GM21723 (cell line): ENCODE data around the gene SRMS.
A peak's percentile ranks its signal among the peaks of the same experiment; 100 is the strongest.

Experiments
- ATAC-seq: cut with Tn5 transposase; IDR thresholded peaks from one replicate; pipeline ENCODE4 v1.9.1; 2021; ENCODE audit warnings: mild to moderate bottlenecking, moderate library complexity; ENCODE audit not compliant: unreplicated experiment

SRMS gene

GRCh38 chr20:63539441-63540370, 7.8 kb downstream of the SRMS start:
- no peak for ATAC-seq

GRCh38 chr20:63539092-63539430, 8.5 kb downstream of the SRMS start:
- ATAC-seq: no peak

- no peak for ATAC-seq
These were observed 9.1 kb downstream of the SRMS start for GRCh38 chr20:63538204-63539091.

DNA sequence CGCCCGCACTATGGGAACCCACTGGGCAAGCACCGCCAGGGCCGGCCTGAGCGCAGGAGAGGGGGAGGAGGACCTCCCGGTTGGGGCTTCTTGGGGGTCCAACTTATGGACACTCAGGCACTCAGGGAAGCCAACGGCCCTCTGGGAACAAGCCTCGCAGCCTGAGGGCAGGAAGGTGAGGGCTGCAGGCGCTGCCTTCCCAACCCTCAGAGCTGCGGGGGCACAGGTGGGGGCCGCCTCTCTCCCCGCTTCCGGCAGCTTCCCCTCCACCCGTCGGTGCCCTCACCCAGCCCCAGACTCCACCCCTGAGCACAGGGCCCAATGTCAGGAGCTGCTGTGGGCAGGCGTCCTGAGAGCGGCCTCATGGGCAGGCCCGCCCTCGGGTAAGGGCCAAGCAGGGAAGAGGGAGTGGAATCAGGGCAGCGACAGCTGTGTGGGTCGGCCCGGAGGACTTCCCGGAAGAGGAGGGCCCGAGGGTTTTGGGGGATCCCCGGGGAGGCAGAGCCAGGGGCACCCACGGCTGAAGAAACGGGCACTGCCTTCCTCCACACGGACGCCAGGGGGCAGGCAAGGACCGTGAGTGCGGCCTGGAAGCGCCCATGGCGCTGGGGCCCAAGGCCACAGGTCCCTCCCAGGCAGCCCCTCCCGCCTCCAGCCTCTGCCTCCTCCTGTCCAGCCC, 9.9 kb downstream of the SRMS start:
- ATAC-seq: peak; percentile 88

DNA sequence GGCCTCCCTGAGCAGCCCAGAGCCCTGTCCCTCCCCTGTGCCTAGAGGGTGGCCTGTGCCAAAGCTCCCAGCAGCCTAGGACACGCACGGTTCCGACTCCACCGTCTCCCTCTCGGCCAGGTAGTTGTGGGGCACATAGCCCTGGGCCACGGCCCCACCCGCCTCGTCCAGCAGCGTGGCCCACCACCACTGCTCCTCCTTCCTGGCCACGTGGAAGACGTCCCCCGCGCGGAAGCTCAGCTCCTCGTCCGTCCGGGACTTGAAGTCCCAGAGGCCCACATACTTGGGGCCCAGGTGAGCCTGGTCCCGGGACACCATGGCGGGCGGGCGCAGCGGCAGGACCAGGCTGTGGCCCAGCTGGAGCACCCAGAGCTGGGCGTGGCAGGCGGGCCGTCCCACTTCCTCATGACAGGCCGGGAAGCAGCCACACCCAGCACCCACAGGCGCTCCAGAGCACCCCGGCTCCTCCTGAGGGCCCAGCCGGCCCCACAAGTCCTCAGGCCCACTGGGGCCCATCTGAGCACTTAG, 10.5 kb downstream of the SRMS start, which contains the start of gene PTK6:
Gene PTK6, minus strand, starts transcription at position 380 of the 528 bp plus-strand sequence. Its CDS starts 62 bp downstream, at position 318.
- ATAC-seq: peak; percentile 30

DNA sequence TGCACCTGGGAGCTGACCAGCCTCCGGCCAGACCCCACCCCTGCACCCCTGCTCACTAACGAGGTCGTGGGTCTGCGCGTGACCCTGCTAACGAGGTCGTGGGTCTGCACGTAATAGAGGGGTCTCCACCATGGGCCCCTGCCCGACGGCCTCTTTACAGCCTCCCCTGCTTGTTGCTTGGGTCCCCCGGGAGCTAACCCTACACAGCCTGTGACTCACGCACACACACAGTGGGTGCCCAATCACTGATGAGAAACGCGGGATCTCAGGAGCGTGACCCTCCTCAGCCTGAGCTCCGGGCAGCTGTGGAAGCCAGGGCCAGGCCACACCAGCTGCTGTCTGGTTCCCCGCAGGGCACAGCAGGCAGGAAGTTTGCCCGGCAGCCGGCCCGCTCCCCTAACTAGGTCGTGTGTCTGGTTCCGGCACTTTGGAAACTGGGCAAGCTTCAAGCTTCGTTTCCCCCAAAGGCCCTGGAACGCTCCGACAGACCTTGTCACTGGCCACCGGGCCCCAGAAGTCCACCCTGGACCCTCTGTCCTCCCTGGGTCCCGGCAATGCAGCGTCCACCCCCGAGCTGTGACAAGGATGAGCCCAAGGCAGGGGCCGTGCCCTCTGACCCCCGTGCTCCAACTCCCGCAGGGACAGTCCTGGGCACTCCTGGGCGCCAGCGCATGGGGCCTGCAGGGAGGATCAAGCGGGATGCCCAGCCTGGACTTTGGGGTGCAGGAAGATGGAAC, 11.1 kb downstream of the SRMS start:
- no peak for ATAC-seq

DNA sequence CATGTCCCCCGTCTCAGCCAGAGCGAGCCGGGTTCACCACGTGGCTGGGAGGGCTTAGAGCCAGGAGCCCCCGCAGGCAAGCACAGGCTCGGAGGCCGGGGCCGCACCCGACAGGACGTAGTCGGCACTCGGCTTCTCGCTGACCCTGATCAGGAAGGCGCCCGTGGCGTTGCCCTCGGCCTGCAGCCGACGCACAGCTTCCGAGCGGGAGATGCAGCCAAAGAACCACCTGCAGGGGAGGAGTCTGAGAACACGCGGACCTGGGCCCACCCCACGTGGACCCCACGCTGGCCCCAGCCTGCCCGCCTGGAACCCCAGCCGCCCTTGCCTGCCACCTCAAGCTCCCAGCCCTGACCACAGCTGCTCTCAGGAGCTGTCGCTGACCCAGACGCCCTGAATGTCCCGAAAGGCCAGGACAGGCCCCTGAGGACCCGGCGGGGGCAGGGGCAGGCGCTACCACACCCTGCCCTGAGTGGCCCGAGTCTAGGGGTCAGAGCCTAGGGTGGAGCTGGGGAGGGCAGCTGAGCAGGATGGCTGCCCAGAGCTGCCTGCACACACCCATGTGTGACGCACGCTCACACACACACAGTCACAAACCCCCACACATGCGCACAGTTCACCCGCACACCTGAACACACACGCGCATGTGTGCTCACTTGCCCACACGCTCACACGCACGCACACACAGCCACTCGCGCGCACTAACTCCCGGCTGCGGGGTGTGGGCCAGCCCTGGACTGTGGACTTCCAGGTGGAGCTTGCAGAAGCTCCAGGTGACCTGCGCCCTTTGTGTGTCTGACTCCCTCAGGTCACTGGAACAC, 12.5 kb downstream of the SRMS start:
- ATAC-seq: no peak

- no peak for ATAC-seq
These were observed 13.1 kb downstream of the SRMS start for GRCh38 chr20:63534427-63534830.

DNA sequence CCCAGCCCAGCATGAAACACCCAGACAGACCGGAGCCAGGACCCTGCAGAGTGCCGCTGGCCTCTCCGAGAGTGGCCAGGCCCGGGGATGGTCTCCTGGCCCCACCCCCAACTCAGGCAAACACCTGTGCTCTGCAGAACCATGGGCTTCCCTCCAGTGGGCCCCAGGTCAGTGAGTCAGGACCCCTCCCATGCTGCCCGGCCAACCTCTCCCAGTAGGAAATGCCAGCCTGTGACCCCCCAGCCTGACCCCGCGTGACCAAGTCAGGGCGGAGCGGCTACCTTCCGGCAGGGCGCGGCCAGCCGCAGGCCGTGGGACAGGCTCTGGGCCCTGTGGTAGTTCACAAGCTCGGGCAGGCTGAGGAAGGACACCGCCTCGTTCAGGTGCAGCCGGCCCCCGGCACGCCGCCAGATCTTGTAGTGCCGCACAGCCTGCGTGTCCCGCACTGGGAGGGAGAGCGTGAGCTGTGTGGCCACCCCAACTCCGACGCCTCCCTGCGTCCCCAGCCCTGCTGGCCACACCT, 13.6 kb downstream of the SRMS start:
- no peak for ATAC-seq

DNA sequence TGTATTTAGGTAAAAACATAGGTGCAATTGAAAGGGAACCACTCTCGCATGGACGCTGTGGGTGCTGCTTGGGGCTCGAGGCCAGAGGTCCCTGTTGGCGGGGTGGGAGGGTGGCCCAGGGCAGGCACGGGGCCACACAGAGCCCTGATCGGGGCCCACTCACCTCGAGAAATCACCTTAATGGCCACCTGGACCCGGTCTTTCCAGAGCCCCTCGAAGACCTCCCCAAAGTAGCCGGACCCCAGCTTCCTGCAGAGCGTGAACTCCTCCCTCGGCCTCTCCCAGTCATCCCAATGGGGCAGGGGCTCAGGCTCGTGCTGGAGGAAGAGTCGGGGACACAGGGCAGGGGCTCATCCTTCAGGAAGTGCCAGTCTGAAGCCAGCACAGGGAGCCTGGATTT, 14.2 kb downstream of the SRMS start:
- no peak for ATAC-seq

GRCh38 chr20:63532449-63532971, 15.0 kb downstream of the SRMS start:
- ATAC-seq: no peak

DNA sequence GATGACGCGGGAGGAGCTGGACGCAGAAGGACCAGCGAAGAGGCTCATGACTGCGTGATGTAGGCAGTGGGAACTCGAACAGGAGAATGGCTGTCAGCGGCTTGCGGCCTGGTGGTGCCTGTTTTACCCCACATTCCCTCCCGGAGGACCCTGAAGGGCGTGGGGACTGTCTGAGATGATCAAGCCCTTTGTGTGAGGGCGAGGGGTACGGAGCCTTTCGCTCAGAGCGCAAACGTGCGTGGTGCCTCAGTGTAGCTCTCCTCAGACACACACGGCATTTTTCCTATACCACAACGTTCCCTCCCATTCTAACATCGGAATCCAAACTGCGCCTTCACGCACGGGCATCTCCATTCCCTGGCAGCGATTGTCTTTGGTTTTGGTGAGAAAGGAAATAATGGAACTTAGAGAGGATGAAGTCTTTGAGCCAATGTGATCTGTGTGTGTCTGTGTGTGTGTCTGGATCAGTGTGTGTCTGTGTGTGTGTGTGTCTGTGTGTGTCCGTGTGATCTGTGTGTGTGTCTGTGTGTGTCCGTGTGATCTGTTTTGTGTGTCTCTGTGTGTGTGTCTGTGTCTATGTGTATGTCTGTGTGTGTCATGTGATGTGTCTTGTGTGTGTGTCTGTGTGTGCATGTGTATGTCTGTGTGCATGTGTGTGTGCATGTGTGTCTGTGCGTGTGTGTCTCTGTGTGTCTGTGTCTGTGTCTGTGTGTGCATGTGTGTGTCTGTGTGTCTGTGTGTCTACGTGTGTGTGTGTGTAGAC, 15.7 kb downstream of the SRMS start:
- no peak for ATAC-seq

- no peak for ATAC-seq
These were observed 16.8 kb downstream of the SRMS start for GRCh38 chr20:63530788-63531160.

DNA sequence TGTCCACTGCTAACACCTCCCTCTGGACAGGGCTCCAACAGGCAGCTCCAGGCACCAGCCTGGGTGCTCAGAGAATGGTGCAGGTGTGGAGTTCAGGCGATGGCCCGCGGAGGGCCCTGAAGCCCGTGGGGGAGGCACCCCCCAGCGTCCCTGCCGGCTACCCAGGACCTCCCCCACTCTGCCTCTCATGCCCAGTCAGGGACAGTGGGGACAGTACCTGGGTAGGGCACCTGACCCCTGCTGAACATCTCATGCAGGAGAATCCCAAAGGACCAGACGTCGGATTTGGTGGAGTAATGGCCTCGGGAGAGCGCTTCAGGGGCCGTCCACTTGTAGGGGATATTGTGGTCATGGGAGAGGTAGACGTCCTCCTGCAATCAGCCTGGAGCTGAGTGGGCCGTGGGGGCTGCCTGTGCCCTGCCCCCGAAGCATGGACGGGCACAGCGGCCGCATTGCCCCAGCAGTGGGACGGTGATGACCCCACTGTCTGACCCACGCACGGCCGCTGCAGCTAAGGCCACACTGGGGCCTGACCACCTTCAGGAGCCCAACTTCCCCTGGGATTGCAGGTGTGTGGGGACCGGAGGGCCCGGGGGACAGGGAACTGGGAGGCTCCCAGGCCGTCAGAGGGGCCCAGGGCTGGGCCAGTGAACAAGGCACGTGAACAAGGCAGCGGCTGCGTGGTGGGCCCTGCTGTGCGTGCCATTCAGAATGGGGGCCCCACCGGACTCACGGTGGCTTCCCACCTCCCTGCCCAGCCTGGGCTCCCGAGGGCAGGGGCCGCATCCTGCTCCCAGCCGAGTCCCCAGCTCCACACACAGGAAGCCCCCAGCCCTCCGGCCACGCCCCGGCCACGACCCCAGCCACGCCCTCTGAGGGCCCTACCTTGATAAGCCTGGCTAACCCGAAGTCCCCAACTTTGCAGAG, 17.4 kb downstream of the SRMS start:
- ATAC-seq: no peak

DNA sequence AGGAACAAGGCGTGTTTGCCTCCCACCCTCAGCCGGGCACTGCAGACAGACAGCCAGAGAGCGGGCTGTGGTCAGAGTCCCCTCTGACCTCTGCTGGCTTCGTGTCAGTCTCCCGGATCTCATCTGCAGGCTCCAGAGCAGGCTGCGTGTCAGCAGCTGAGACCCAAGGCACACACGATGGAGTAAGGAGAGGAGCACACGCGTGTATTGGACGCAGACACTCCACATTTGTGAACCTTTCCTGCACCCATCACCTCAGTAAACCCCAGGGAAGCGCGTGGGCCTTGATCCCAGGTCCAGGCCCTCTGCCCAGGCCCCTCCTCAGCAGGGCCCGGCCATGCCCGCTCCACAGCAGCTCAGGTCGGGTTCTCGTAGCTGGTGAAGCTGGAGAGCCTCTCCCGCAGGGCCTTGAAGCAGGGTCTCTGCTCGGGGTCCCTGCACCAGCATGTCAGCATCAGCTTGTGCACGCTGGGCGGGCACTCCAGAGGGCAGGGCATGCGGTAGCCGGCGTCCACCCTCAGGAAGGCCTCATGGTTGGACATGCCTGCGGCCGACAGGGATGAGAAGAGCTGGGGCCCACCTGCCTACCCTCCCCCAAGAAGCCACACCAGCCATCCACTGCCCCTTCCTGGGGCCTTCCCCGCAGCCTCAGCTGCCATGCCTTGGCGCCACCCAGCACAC, 18.2 kb downstream of the SRMS start:
- no peak for ATAC-seq

- no peak for ATAC-seq
These were observed 20.4 kb downstream of the SRMS start for GRCh38 chr20:63527184-63527583.

DNA sequence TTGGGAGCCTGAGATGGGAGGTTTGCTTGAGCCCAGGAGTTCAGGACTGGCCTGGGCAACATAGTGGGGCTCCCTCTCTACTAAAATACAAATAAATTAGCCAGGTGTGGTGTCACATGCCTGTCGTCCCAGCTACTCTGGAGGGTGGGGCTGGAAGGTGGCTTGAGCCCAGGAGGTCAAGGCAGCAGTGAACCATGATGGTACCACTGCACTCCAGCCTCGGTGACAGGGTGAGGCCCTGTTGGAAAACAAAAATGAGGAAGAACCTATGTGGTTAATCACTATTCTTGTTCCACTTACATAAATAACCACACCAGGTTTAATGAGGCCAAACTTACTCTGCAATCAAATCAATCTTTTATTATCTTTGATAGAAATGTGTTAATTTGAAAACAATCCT, 21.6 kb downstream of the SRMS start:
- no peak for ATAC-seq
